COLO829 (cell line): ENCODE data around the gene AGAP1.

Source experiments
- DNase-seq: peaks from one replicate; pipeline ENCODE4 v3.0.0; 2012; ENCODE audit warnings: low spot score

AGAP1 gene

GRCh38 chr2:235665661-235666212 lies 171.9 kb downstream of the AGAP1 start:
- DNase-seq = no peak

- peak; percentile 36 for DNase-seq
These were observed 172.5 kb downstream of the AGAP1 start for GRCh38 chr2:235666213-235666781.

GRCh38 chr2:235668782-235669181 lies 174.9 kb downstream of the AGAP1 start:
- no peak for DNase-seq

GRCh38 chr2:235669269-235669831 lies 175.5 kb downstream of the AGAP1 start:
- peak; percentile 19 for DNase-seq

GRCh38 chr2:235669983-235670962 lies 176.4 kb downstream of the AGAP1 start:
- no peak for DNase-seq

GRCh38 chr2:235670974-235671787 lies 177.3 kb downstream of the AGAP1 start:
- no peak for DNase-seq

- no peak for DNase-seq
These were observed 178.9 kb downstream of the AGAP1 start for GRCh38 chr2:235672720-235673119.

GRCh38 chr2:235674146-235674545 lies 180.3 kb downstream of the AGAP1 start:
- DNase-seq = no peak

- DNase-seq = no peak
These were observed 181.0 kb downstream of the AGAP1 start for GRCh38 chr2:235674812-235675211.

- DNase-seq = no peak
These were observed 182.1 kb downstream of the AGAP1 start for GRCh38 chr2:235675678-235676535.

GRCh38 chr2:235676536-235676799 lies 182.6 kb downstream of the AGAP1 start:
- no peak for DNase-seq

- DNase-seq = no peak
These were observed 183.5 kb downstream of the AGAP1 start for GRCh38 chr2:235677276-235677788.

- DNase-seq = no peak
These were observed 184.1 kb downstream of the AGAP1 start for GRCh38 chr2:235677937-235678336.

GRCh38 chr2:235678712-235679111 lies 184.9 kb downstream of the AGAP1 start:
- no peak for DNase-seq

- no peak for DNase-seq
These were observed 185.6 kb downstream of the AGAP1 start for GRCh38 chr2:235679471-235679870.

- DNase-seq = no peak
These were observed 191.3 kb downstream of the AGAP1 start for GRCh38 chr2:235685024-235685721.

GRCh38 chr2:235688511-235689426 lies 194.9 kb downstream of the AGAP1 start:
- no peak for DNase-seq

- DNase-seq = peak; percentile 17
These were observed 195.6 kb downstream of the AGAP1 start for GRCh38 chr2:235689427-235689853.
